Activated naive CD8-positive, alpha-beta T cell (primary cell): ENCODE measurements around the gene SYNE2.

ENCODE experiments used
- H3K27ac Mint-ChIP-seq: one replicate; pipeline ENCODE4 v1.8.0; 2021; ENCODE audit warnings: mixed read lengths
- H3K27me3 Mint-ChIP-seq: one replicate; pipeline ENCODE4 v1.8.0; 2021; ENCODE audit warnings: mixed read lengths
- H3K36me3 Mint-ChIP-seq: one replicate; pipeline ENCODE4 v1.8.0; 2021; ENCODE audit warnings: mixed read lengths
- H3K4me1 Mint-ChIP-seq: one replicate; pipeline ENCODE4 v1.8.0; 2021; ENCODE audit warnings: low read depth, mixed read lengths
- H3K4me3 Mint-ChIP-seq: one replicate; pipeline ENCODE4 v1.8.0; 2021; ENCODE audit warnings: mild to moderate bottlenecking, mixed read lengths
- H3K9me3 Mint-ChIP-seq: one replicate; pipeline ENCODE4 v1.8.0; 2021; ENCODE audit warnings: low read depth, mixed read lengths

SYNE2 gene

GRCh38 chr14:63988579-63988978 lies 135.8 kb downstream of the SYNE2 start:
- Mint-ChIP-seq H3K9me3 (no peaks in the 10 kb centered on the region), H3K4me1 (no peaks in the 10 kb centered on the region), H3K27ac (no peak overlapping the region), H3K4me3 (no peak overlapping the region), H3K36me3 (peaks cover 16% of the 10 kb centered on the region), H3K27me3 (no peaks in the 10 kb centered on the region)

GRCh38 chr14:63991833-63992232 lies 139.0 kb downstream of the SYNE2 start:
- Mint-ChIP-seq H3K27me3 (no peaks in the 10 kb centered on the region), H3K27ac (no peak overlapping the region), H3K36me3 (peaks cover 16% of the 10 kb centered on the region), H3K4me1 (no peaks in the 10 kb centered on the region), H3K4me3 (no peak overlapping the region), H3K9me3 (no peaks in the 10 kb centered on the region)

- H3K4me3 Mint-ChIP-seq: no peak overlapping the region
- H3K9me3 Mint-ChIP-seq: no peaks in the 10 kb centered on the region
- no peaks in the 10 kb centered on the region for H3K27me3 Mint-ChIP-seq
- H3K36me3 Mint-ChIP-seq: peaks cover 20% of the 10 kb centered on the region
- H3K27ac Mint-ChIP-seq: no peak overlapping the region
- H3K4me1 Mint-ChIP-seq: no peaks in the 10 kb centered on the region
Measured at GRCh38 chr14:63992858-63993257, 140.1 kb downstream of the SYNE2 start.

- no peak overlapping the region for H3K27ac Mint-ChIP-seq
- H3K9me3 Mint-ChIP-seq: no peaks in the 10 kb centered on the region
- H3K27me3 Mint-ChIP-seq: no peaks in the 10 kb centered on the region
- H3K4me1 Mint-ChIP-seq: no peaks in the 10 kb centered on the region
- H3K36me3 Mint-ChIP-seq: peaks cover 18% of the 10 kb centered on the region
- H3K4me3 Mint-ChIP-seq: no peak overlapping the region
Measured at GRCh38 chr14:63993992-63994391, 141.2 kb downstream of the SYNE2 start.

- H3K27ac Mint-ChIP-seq: no peak overlapping the region
- H3K4me1 Mint-ChIP-seq: no peaks in the 10 kb centered on the region
- H3K4me3 Mint-ChIP-seq: no peak overlapping the region
- H3K36me3 Mint-ChIP-seq: peaks cover 29% of the 10 kb centered on the region
- H3K9me3 Mint-ChIP-seq: no peaks in the 10 kb centered on the region
- H3K27me3 Mint-ChIP-seq: no peaks in the 10 kb centered on the region
Measured at GRCh38 chr14:63995285-63995684, 142.5 kb downstream of the SYNE2 start.

- Mint-ChIP-seq H3K27me3 (no peaks in the 10 kb centered on the region), H3K9me3 (no peaks in the 10 kb centered on the region), H3K4me1 (no peaks in the 10 kb centered on the region), H3K4me3 (no peak overlapping the region), H3K36me3 (peaks cover 28% of the 10 kb centered on the region), H3K27ac (no peak overlapping the region)
Measured at GRCh38 chr14:63996016-63996415, 143.2 kb downstream of the SYNE2 start.

- Mint-ChIP-seq H3K9me3 (no peaks in the 10 kb centered on the region), H3K36me3 (peaks cover 32% of the 10 kb centered on the region), H3K27me3 (no peaks in the 10 kb centered on the region), H3K4me1 (no peaks in the 10 kb centered on the region), H3K27ac (no peak overlapping the region), H3K4me3 (no peak overlapping the region)
Measured at GRCh38 chr14:63996625-63997220, 143.9 kb downstream of the SYNE2 start.

GRCh38 chr14:64000749-64001148 lies 147.9 kb downstream of the SYNE2 start:
- Mint-ChIP-seq H3K4me1 (no peaks in the 10 kb centered on the region), H3K27me3 (no peaks in the 10 kb centered on the region), H3K9me3 (no peaks in the 10 kb centered on the region), H3K27ac (no peak overlapping the region), H3K4me3 (no peak overlapping the region), H3K36me3 (peaks cover 42% of the 10 kb centered on the region)

- H3K9me3 Mint-ChIP-seq: no peaks in the 10 kb centered on the region
- H3K4me3 Mint-ChIP-seq: no peak overlapping the region
- H3K27me3 Mint-ChIP-seq: no peaks in the 10 kb centered on the region
- H3K27ac Mint-ChIP-seq: no peak overlapping the region
- no peaks in the 10 kb centered on the region for H3K4me1 Mint-ChIP-seq
- peaks cover 21% of the 10 kb centered on the region for H3K36me3 Mint-ChIP-seq
Measured at GRCh38 chr14:64005822-64006221, 153.0 kb downstream of the SYNE2 start.

- Mint-ChIP-seq H3K4me3 (no peak overlapping the region), H3K9me3 (no peaks in the 10 kb centered on the region), H3K4me1 (no peaks in the 10 kb centered on the region), H3K27ac (no peak overlapping the region), H3K27me3 (no peaks in the 10 kb centered on the region), H3K36me3 (peaks cover 16% of the 10 kb centered on the region)
Measured at GRCh38 chr14:64008016-64008415, 155.2 kb downstream of the SYNE2 start.

- Mint-ChIP-seq H3K9me3 (peaks cover 3% of the 10 kb centered on the region), H3K4me1 (no peaks in the 10 kb centered on the region), H3K36me3 (peaks cover 22% of the 10 kb centered on the region), H3K27me3 (no peaks in the 10 kb centered on the region), H3K4me3 (no peak overlapping the region), H3K27ac (no peak overlapping the region)
Measured at GRCh38 chr14:64012003-64012402, 159.2 kb downstream of the SYNE2 start.

GRCh38 chr14:64012720-64013119 lies 159.9 kb downstream of the SYNE2 start:
- Mint-ChIP-seq H3K36me3 (peaks cover 22% of the 10 kb centered on the region), H3K27me3 (no peaks in the 10 kb centered on the region), H3K9me3 (peaks cover 3% of the 10 kb centered on the region), H3K4me1 (no peaks in the 10 kb centered on the region), H3K4me3 (no peak overlapping the region), H3K27ac (no peak overlapping the region)

- Mint-ChIP-seq H3K27ac (no peak overlapping the region), H3K27me3 (no peaks in the 10 kb centered on the region), H3K4me3 (no peak overlapping the region), H3K36me3 (peaks cover 23% of the 10 kb centered on the region), H3K9me3 (no peaks in the 10 kb centered on the region), H3K4me1 (no peaks in the 10 kb centered on the region)
Measured at GRCh38 chr14:64025479-64025878, 172.7 kb downstream of the SYNE2 start.

GRCh38 chr14:64026600-64026999 lies 173.8 kb downstream of the SYNE2 start:
- Mint-ChIP-seq H3K9me3 (no peaks in the 10 kb centered on the region), H3K4me3 (no peak overlapping the region), H3K27me3 (no peaks in the 10 kb centered on the region), H3K36me3 (peaks cover 22% of the 10 kb centered on the region), H3K27ac (no peak overlapping the region), H3K4me1 (no peaks in the 10 kb centered on the region)

GRCh38 chr14:64035143-64035542 lies 182.3 kb downstream of the SYNE2 start:
- Mint-ChIP-seq H3K9me3 (no peaks in the 10 kb centered on the region), H3K36me3 (peaks cover 20% of the 10 kb centered on the region), H3K4me1 (no peaks in the 10 kb centered on the region), H3K27ac (no peak overlapping the region), H3K4me3 (no peak overlapping the region), H3K27me3 (no peaks in the 10 kb centered on the region)
